HFF-Myc (cell line): ENCODE measurements around the gene DUSP23.

Experiments
- DNase-seq: peaks from one replicate; pipeline ENCODE4 v3.0.0-alpha.2; 2011; ENCODE audit warnings: low read depth; ENCODE audit errors: extremely low read depth
- H3K4me3 ChIP-seq: replicated peaks from 2 replicates; pipeline ENCODE4 v1.5.1; 2011; ENCODE audit warnings: low read depth, mild to moderate bottlenecking, control low read depth, low read length
- TF ChIP-seq, protein P1 (sequence below): IDR thresholded peaks from 2 replicates; pipeline ENCODE4 v1.5.1; 2012; ENCODE audit warnings: mild to moderate bottlenecking, low read depth, low read length, control low read depth; ENCODE audit errors: missing control alignments

DUSP23 gene

DNA sequence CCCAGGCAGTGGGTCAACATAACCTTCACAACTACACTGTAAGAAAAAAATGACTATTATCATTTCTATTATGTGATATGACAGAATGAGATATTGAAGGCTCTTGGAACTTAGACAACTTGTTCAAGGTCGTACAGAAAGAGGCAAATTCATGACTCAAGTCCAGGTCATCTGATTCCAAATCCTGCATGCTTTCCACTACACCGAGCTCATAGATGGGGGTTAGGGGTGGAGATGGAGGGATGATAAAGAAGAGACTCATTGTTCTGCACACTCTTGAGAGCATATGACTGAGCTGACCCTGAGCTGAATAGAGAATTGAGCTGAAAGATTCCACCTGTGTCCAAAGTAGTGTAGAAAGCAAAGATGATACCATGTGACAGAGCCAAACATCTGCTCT lies 24.2 kb downstream of the DUSP23 start:
- TF ChIP-seq, protein P1, sequence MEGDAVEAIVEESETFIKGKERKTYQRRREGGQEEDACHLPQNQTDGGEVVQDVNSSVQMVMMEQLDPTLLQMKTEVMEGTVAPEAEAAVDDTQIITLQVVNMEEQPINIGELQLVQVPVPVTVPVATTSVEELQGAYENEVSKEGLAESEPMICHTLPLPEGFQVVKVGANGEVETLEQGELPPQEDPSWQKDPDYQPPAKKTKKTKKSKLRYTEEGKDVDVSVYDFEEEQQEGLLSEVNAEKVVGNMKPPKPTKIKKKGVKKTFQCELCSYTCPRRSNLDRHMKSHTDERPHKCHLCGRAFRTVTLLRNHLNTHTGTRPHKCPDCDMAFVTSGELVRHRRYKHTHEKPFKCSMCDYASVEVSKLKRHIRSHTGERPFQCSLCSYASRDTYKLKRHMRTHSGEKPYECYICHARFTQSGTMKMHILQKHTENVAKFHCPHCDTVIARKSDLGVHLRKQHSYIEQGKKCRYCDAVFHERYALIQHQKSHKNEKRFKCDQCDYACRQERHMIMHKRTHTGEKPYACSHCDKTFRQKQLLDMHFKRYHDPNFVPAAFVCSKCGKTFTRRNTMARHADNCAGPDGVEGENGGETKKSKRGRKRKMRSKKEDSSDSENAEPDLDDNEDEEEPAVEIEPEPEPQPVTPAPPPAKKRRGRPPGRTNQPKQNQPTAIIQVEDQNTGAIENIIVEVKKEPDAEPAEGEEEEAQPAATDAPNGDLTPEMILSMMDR, result no peak
- DNase-seq, result no peak
- H3K4me3 ChIP-seq, result no peak overlapping the region

DNA sequence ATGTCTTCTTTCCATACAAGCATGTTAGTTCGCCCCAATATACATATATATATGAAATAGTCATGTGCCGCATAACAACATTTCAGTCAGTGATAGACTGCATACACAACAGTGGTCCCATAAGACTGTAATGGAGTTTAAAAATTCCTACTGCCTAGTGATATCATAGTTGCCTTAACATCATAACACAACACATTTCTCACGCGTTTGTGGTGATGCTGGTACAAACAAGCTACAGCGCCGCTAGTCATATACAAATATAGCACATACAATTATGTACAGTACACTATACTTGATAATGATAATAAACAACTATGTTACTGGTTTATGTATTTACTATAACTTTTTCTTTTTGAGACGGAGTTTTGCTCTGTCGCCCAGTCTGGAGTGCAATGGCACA lies 35.2 kb downstream of the DUSP23 start:
- TF ChIP-seq, protein P1, result no peak
- DNase-seq, result no peak
- H3K4me3 ChIP-seq, result no peak overlapping the region

DNA sequence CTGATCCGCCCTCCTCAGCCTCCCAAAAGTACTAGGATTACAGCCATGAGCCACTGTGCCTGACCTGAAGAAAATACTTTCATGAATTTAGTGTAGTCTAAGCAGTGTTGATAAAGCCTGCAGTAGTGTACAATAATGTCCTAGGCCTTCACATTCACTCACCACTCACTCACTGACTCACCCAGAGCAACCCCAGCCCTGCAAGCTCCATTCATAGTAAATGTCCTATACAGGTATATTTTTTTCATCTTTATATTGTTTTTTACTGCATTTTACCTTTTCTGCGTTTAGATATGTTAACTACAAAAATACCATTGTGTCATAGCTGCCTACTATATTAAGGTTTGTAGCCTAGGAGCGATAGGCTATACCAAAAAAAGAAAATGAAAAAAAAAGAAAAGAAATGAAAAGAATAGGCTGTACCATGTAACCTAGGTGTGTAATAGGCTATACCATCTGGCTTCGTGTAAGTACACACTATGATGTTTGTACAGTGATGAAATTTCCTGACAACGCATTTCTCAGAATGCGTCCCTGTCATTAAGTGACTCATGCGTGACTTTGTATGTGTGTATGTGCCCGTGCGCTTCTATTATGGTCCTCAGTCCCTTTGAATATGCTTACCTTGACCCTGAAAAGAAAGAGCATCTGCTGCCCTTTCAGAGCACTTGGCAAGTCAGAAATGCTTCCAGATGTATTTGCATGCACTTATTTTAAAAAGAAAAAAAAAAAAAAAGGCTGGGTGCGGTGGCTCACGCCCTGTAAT lies 36.7 kb downstream of the DUSP23 start:
- H3K4me3 ChIP-seq, result no peak overlapping the region
- TF ChIP-seq, protein P1, result no peak
- DNase-seq, result no peak

DNA sequence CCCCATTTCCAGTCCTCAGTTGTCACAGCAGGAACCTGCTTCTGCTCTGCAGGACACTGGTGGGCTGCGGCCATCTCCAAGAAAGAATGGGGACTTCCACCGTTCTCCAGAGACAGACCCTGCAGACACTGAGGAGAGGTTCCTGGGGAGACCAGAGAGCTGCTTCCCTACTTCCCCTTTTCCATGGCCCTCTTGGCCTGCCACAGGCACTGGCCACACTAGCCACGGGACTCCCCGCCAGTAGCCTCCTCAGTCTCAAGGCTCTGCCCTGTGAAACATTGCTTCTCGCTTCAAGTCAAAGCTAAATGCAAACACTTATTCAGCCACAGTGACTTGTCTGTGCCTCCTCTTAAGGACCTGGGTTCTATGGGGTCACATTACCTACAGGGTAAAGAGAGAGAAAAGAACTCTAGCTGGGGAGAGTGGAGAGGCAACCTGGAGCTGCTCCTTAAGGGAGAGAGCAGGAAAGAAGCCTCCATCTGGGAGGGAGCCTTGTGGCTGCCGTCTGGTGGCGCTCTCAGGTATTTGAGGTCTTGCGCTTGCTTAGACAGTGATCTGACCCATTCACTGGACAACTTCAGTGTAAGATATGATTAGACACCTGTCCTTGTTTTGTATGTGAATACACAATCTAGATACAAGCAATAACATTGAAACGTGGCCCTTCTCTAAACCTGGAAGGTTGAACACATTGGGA lies 40.6 kb downstream of the DUSP23 start:
- no peak overlapping the region for H3K4me3 ChIP-seq
- no peak for DNase-seq
- TF ChIP-seq, protein P1, result no peak

DNA sequence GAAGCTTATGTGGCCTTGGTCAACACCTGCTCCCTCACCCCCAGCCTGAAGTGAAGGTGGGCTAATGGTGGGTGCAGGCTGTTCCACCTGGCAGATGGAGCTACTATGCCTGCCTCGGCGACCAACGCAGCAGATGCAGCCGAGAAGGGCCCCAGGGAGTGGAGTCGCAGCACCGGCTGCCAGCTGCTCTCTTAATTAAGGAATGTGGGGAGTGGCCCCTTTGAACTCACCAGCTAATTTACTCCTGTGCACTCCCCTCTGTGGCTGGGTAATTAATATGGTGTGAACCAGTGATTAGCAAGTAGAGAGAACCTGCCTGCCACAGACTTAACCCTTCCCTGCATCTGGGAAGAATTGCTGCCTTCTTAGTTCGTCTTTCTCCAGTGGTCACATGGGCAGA lies 42.6 kb downstream of the DUSP23 start:
- TF ChIP-seq, protein P1, result no peak
- DNase-seq, result no peak
- no peak overlapping the region for H3K4me3 ChIP-seq

DNA sequence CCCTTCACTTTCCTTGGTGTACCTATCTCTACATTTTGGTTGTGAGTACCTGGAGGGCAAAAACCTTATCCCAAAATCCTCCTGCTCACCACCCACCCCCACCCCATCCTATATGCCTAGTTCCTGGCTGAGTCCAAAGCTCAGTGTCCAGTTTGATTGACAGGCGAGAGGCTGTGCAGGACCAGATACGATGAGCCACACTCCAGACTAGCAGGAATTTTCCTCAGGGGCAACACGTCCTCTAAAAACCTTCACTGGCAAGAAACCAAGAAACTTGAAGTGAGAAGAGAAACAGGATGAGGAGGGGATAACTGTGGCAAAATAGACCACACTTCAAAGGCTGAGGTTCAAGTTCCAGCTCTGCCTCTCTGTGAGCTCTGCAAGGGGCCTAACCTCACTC lies 44.8 kb downstream of the DUSP23 start:
- TF ChIP-seq, protein P1, result no peak

More for the DNA sequence above, 44.8 kb downstream of the DUSP23 start:
- no peak overlapping the region for H3K4me3 ChIP-seq
- DNase-seq, result no peak
